ENCODE data around the gene NOL4L.
A peak's percentile ranks its signal among the peaks of the same experiment; 100 is the strongest.

The NOL4L gene

DNA sequence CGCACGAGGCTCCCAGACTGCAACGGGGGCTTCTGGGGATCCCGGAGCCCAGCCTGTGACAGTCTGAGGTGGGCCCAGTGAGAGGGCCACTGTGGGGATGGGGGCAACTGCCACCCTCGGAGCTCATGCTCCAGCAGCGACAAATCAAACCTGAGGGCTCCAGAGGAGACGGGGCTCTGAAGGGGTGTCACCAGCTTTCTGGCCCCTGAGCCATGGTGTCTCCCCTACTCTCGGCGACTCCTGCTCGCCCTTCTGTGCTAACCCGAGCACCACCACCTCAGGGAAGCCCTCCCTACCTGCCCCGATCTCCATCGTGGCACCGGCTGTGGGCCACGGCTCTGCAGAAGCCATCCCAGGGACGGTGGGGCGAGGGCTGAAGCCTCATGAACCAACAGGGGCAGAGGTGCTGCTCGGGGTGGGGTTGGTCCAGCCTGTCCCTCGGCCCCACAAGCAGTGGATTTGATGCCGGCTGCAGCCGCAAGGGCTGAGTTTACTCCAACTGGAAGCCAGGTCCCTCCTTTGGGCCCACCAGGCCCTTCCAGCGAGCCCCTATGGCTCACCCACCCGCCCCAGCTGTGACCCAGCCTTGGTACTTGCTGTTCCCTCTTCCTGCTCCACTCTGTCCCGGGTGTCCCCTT lies 124.3 kb downstream of the NOL4L start:
- DNase-seq = no peak

DNA sequence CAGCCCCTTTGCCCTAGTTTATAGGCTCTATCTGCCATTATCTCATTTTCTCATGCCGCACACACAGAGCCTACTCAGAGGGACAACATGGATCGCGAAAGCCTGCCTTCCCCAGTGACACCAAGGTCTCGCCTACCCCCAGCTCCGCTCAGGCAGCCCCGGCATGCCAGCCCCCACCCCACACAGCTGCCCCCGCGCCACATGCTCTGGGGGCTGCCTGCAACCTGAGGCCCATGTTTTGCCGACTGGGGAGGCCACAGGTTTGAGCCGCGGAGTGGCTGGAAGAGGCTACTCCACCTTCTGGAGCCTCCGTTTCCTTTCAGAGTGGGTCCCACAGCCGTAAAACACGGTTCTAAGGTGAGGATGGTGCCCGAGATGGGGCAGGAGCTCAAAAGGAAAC lies 124.9 kb downstream of the NOL4L start:
- no peak for DNase-seq

DNA sequence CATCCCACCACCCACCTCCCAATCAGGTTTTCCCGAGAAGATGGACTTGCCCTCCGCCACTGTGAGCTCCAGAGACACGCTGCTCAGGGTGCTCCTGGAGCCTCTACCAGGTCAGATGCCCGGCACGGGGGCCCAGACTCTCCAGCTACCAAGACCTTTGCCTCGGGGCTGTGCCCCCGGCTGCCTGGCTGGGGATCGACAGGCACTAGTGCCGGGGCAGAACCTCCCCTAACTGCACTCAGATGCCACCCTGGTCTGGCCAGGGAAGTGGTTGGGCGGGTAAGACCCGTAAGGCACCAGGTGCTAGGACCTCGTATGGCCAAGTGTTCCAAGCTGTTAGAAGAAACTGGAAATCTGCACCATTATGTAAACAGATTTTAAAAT lies 126.3 kb downstream of the NOL4L start:
- no peak for DNase-seq

- peak in 1 of 51 donors; percentile 51 for DNase-seq
Observed at GRCh38 chr20:32458061-32458836, 126.9 kb downstream of the NOL4L start.

- peak in 48 of 51 donors; percentile 33 to 89 (median 73) for DNase-seq
Observed at GRCh38 chr20:32457479-32457986, 127.6 kb downstream of the NOL4L start.

DNA sequence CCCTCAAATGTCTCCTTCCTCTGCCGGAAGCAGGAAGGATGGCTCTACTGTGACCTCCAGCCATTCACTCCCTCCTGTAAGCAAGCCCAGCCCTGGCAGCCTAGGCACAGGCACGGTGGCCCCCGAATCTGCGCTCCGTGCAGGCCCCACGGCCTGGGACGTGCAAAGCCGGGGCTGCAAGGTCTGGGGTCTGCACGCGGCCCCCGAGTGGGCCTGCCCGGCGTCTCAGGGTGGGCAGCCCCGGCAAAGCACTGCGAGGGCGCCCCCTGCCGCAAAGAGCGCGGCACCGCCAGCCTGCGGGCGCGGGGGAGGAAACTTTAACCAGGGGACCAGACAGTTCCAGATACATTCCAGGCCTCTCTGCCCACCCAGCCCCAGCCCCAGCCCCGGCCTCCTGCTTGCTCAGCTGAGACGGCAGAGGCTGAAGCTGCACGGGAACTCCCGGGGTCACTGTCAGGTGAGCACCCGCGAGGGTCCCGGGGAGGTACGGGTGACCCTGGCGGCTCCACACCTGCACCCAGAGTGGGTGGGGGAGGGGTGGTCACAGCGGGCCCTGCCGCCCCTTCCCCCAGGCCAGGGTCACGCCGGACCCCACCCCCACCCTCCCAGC lies 128.2 kb downstream of the NOL4L start:
- DNase-seq = peak in 36 of 51 donors; percentile 15 to 75 (median 50)

- no peak for DNase-seq
Observed at GRCh38 chr20:32455901-32456701, 129.0 kb downstream of the NOL4L start.

DNA sequence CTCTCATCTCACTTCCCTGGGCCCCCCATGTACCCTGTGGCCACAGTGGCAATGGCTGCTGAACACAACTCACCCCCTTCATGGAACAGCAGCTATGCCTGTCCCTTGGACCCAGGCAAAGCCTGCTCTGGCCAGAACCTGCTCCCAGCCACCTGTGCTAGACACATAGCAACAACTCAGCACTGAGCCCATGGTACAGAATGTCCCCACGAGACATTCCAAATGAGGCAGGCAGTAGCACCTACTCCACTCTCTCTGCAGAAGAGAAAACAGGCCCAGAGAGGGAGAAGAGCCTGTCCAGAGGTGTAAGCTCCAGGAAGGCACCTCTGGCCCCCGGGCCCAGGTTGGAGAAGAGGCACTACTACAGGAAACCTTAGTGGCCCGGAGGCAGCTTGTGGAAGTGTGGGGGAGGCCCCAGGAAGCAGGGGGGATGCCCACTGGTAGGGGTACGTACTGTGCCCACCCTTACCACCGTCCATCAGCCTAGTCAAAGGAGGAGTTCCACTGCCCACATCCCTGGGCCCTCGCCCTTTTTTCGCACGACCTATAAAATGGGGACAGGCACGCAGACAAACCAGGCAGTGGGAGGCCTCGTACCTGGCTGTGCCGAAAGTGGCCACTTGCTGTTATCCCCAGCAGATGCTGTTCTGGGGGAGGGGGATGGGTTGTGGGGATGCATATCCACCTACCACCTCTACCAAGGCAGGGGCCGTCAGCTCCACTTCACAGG lies 129.8 kb downstream of the NOL4L start:
- no peak for DNase-seq

- no peak for DNase-seq
Observed at GRCh38 chr20:32454164-32455145, 130.7 kb downstream of the NOL4L start.

DNA sequence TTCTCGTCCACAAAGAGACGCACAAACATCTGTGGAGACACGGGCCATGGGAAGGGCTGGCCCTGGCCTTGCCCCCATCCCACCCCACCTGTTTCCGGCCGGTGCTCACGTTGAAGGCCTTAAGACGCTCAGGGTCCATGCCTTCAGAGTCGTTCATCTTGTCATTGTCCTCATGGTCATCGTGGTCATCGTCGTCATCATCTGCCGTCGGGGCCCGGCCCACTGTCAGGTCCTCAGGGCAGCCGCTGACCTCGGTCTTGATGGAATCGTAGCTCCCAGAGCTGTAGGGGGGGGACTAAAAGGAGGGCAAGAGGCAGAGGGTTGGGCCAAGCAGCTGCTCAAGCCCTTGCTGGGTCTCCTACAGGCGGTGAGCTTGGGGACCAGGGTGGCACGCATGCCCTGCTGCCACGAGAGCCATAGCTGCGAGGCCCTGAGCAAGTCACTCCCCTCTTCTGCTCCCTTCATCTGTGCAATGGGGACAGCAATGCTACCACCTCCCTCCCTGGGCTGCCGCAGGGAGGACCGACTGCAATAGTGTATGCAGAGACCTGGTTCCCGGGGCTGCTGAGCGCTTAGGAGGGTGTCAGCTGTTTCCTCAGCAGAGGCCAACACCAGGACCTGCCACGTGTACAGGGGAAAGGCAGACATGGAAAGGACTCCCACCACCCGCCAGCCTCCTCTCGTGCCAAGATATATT lies 131.5 kb downstream of the NOL4L start:
- DNase-seq = no peak

DNA sequence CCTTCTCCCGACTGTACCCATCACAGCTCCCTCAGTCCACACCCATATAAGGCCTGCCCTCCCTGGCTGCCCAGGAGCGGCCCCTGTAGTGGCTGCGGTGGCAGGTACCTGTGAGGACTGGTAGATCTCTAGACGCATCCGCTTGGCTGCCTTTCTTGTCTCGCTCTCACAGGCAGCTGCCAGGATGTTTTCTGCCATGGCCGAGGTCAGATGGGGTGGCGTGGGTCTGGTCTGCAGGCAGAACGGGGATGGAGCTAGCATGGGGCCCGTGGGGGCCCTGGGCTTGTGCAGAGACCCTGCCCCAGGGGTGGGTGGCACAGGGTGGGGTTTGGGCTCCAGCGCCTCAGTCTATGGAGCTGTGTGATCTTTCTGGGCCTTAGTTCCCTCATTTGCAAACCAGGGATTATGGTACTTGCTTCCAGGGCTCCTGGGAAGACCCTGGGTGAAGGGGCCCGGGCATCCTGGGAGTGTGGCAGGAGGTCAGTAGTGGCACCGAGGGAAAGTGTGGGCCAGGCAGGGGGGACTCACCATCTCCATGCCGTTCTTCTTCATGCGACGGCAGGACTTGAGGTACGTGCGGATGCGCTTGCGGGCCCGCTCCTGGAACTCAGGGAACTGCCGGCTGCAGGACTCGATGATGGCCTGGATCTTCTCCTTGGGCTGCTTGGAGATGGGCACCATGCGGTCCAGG lies 132.2 kb downstream of the NOL4L start:
- no peak for DNase-seq

- DNase-seq = peak in 1 of 51 donors; percentile 14
Observed at GRCh38 chr20:32451682-32452461, 133.3 kb downstream of the NOL4L start.

DNA sequence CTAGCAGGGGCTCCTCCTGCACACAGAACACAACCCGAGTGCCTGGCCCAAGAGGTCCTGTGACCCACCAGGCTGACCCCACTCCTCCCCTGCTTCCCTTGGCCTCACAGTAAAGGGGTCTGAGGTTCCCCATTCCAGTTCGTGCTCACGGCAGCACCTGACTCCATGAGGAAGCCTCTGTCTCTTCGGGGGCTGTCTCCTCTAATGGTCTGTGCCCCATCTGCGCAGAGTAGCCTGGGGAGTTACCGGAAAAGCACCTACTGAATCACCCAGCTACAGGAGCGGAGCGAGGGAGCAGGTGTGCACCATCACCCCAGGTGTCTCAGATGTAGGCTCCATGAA lies 133.8 kb downstream of the NOL4L start:
- no peak for DNase-seq

DNA sequence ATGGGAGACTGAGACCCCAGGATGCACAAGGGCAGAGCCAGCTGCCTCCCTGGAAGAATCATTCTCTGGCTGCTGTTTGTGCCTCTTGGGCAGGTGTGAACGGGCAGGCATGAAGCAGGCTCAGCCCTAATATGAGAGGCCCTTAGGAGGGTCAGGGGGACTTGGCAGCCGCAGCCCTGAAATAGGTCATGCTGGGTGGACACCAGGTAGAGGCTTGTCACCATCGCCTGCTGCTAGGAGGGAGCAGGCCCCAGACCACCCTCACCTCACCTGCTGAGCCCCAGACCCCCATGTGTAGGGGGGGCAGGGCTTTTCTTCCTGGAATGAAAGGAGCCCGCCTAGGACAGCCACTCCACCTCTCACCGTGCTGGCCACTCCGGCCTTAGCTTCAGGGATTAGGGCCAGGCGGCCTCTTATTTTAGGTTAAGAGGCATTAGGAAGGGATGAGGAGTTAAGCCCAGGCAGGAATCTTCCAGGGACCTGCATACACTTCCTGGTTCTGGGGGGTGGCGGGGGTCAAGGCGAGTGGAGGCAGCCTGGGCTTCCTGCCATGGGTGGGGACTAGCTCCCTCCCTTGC lies 134.6 kb downstream of the NOL4L start:
- no peak for DNase-seq

DNA sequence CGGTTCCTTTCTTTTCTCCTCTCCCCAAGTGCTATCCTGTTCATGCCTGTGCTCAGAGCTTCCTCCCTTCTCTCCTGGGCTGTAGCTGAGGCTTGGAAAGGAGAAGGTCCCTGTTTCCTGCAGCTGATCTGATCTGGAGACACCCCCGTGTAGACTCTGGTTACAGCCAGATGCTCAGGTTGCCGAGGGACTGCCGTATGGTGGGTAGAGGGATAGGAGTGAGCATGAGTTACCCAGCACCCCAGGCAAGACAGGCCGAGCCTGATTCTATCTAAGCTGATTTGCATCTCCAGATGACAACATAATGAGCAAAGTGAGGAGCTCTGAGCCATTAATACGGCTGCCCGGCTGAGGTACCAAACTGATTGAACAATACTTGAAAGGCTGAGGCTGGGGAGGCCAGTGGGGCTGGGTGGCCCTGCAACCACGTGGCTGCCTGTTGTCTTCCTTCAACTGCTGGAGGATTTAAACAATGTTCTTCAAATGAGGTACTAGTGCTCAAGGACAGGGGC lies 135.2 kb downstream of the NOL4L start:
- DNase-seq = peak in 2 of 51 donors; percentile 20 to 28

DNA sequence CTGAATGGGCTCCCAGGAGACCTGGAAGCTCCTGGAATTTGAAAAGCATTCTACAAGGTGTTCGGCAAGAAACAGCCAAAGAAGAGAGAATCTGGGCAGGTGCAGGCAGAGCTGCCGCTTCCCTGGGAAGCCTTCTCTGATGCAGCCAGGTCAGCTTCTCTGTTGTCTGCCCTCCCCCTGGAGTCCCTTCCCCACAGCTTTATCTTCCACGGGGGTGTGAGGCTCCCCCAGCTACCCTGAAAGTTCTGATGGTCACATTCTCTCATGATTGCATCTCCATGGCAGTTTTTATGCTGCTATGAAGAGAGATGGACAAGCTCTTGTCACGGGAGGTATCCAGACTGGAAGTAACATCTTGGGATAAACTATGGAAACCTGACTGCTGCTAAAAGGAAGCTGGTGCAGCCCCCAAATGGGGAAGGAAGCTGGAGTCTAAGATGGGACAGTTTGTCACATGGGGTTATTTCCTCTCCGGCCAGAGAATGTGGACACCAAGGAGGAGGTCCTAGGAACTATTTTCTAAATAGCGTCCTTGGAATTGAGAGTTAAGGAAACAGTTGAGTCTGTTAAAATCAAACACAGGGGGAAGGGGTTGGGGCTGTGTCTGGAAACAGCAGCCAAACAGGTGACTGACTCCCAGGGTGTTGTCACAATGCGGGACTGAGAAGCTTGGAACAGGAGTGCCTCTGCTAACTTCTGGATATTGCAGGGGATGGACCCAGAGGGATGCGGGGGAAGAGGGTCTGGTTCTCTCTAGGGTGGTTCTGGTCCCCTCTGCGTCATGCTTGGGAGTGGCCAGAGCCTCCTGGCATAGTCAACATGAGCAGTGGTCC lies 135.9 kb downstream of the NOL4L start:
- peak in 2 of 51 donors; percentile 19 to 38 for DNase-seq

All from hypothalamus (tissue), 51 donors.